CD14-positive monocyte (primary cell): ENCODE results near the gene TMEM26. TPM values are rescaled to one million over a fixed set of nuclear protein-coding genes. Genes with fewer than 3 reads are reported as not detected.

Experiments used
- DNase-seq, 3 donors: peaks; one replicate each; pipeline ENCODE4 v3.0.0-alpha.2; 2011 to 2022
- H2AFZ ChIP-seq: 2 replicates; pipeline ENCODE4 v1.6.0; 2012; ENCODE audit warnings: mild to moderate bottlenecking, low read depth, low read length, inconsistent platforms; ENCODE audit not compliant: insufficient read depth, poor library complexity, severe bottlenecking
- H3K27ac ChIP-seq, 2 donors: 1 replicate in 1 of 2; 2 replicates in 1 of 2; pipeline ENCODE4 v1.5.1; 2012 to 2013; ENCODE audit warnings: low read length in 2 of 2, control low read depth in 1 of 2, inconsistent platforms in 1 of 2, low read depth in 1 of 2, mild to moderate bottlenecking in 1 of 2
- H3K27me3 ChIP-seq, 2 donors: one replicate each; pipeline versions ENCODE4 v1.6.0 to v1.6.1; 2011 to 2013; ENCODE audit warnings: low read length in 2 of 2; ENCODE audit not compliant: control insufficient read depth in 2 of 2, insufficient read depth in 2 of 2
- H3K36me3 ChIP-seq, 2 donors: replicated peaks in 1 of 2; 1 replicate in 1 of 2; 2 replicates in 1 of 2; pipeline versions ENCODE4 v1.5.1 to v1.6.1; 2012 to 2013; ENCODE audit warnings: low read length in 2 of 2, control low read depth in 1 of 2, inconsistent platforms in 1 of 2, mild to moderate bottlenecking in 1 of 2; ENCODE audit not compliant: insufficient read depth in 2 of 2, control insufficient read depth in 1 of 2
- H3K4me1 ChIP-seq, 2 donors: 1 replicate in 1 of 2; 2 replicates in 1 of 2; pipeline versions ENCODE4 v1.5.1 to v1.6.1; 2012 to 2013; ENCODE audit warnings: low read length in 2 of 2, control low read depth in 1 of 2, inconsistent platforms in 1 of 2, mild to moderate bottlenecking in 1 of 2, moderate library complexity in 1 of 2; ENCODE audit not compliant: insufficient read depth in 2 of 2, control insufficient read depth in 1 of 2
- H3K4me2 ChIP-seq: replicated peaks from 2 replicates; pipeline ENCODE3; 2012; ENCODE audit warnings: low read length, moderate library complexity, mild to moderate bottlenecking; ENCODE audit not compliant: poor library complexity, severe bottlenecking; ENCODE audit errors: extremely low read depth
- H3K4me3 ChIP-seq, 3 experiments: fragments of 200-600 bp in 1 of 3; sonication (generic) in 1 of 3; replicated peaks in 1 of 3; 1 replicate in 2 of 3; 2 replicates in 1 of 3; pipeline ENCODE4 v1.5.1; 2011 to 2013; ENCODE audit warnings: low read length in 3 of 3, mild to moderate bottlenecking in 3 of 3, control low read depth in 2 of 3, low read depth in 2 of 3, inconsistent platforms in 1 of 3, moderate library complexity in 1 of 3
- H3K79me2 ChIP-seq: 2 replicates; pipeline ENCODE4 v1.6.0; 2012; ENCODE audit warnings: mild to moderate bottlenecking, control low read depth, inconsistent platforms, low read length, moderate library complexity; ENCODE audit not compliant: insufficient read depth
- H3K9ac ChIP-seq: 2 replicates; pipeline ENCODE4 v1.6.0; 2017; ENCODE audit warnings: low read length, mild to moderate bottlenecking; ENCODE audit not compliant: insufficient read depth, poor library complexity, severe bottlenecking
- H3K9me3 ChIP-seq, 2 donors: replicated peaks in 1 of 2; 1 replicate in 1 of 2; 2 replicates in 1 of 2; pipeline versions ENCODE4 v1.5.1 to v1.6.1; 2012 to 2013; ENCODE audit warnings: low read length in 2 of 2, control low read depth in 1 of 2; ENCODE audit not compliant: control insufficient read depth in 1 of 2, insufficient read depth in 1 of 2
- H4K20me1 ChIP-seq: 2 replicates; pipeline ENCODE4 v1.6.0; 2012; ENCODE audit warnings: mild to moderate bottlenecking, low read length, control low read depth, moderate library complexity; ENCODE audit not compliant: insufficient read depth
- H3K27ac Mint-ChIP-seq, 7 donors: one replicate each; pipeline ENCODE4 v1.8.0; 2020; ENCODE audit warnings: mild to moderate bottlenecking in 7 of 7, mixed read lengths in 7 of 7, moderate library complexity in 6 of 7, inconsistent platforms in 2 of 7
- H3K27me3 Mint-ChIP-seq, 3 donors: one replicate each; pipeline ENCODE4 v1.8.0; 2021 to 2022; ENCODE audit warnings: low read depth in 3 of 3, mild to moderate bottlenecking in 3 of 3, mixed read lengths in 3 of 3, moderate library complexity in 3 of 3, inconsistent platforms in 1 of 3
- H3K36me3 Mint-ChIP-seq, 2 donors: one replicate each; pipeline ENCODE4 v1.8.0; 2020; ENCODE audit warnings: mixed read lengths in 2 of 2, inconsistent platforms in 1 of 2, mild to moderate bottlenecking in 1 of 2
- H3K4me1 Mint-ChIP-seq: one replicate; pipeline ENCODE4 v1.8.0; 2020; ENCODE audit warnings: mild to moderate bottlenecking, mixed read lengths
- H3K4me3 Mint-ChIP-seq, 2 donors: one replicate each; pipeline ENCODE4 v1.8.0; 2020; ENCODE audit warnings: mild to moderate bottlenecking in 2 of 2, mixed read lengths in 2 of 2, moderate library complexity in 1 of 2
- H3K9me3 Mint-ChIP-seq, 7 donors: one replicate each; pipeline ENCODE4 v1.8.0; 2020 to 2022; ENCODE audit warnings: mixed read lengths in 7 of 7, mild to moderate bottlenecking in 6 of 7, moderate library complexity in 6 of 7, inconsistent platforms in 2 of 7
- CTCF ChIP-seq: fragments of 200-600 bp; IDR thresholded peaks from one replicate; pipeline ENCODE4 v1.8.0; 2022; ENCODE audit warnings: antibody characterized with exemption, mild to moderate bottlenecking
- WGBS: methylation state at CpG from one replicate; pipeline ENCODE4 v1.1.5; 2013; ENCODE audit warnings: missing lambda C conversion rate; ENCODE audit not compliant: insufficient coverage; 5-methylcytosine and 5-hydroxymethylcytosine counted together
- intact Hi-C, 2 donors: fragments of 100-400 bp; cut with micrococcal nuclease; formaldehyde crosslinking; loops; one replicate each; pipeline versions ENCODE4 v1.15.0 to v1.15.1; 2023
- polyA plus RNA-seq, 3 donors: library from polyadenylated mRNA; depleted of rRNA in 1 of 3; unstranded in 2 of 3; stranded (reverse) in 1 of 3; fragments of 300-500 nt in 2 of 3; fragments of >200 nt in 1 of 3; fragmentation: Illumina TruSeq in 2 of 3; gene quantifications; 1 replicate in 2 of 3; 2 replicates in 1 of 3; pipeline ENCODE4 v1.2.3, GENCODE V29; 2012 to 2021

TMEM26 gene
- polyA plus RNA-seq, 3 donors: not detected

GRCh38 chr10:61378865-61379264, 74.3 kb downstream of the TMEM26 start:
- H3K9me3 Mint-ChIP-seq: peaks cover 17 to 29% (median 20%) of the 10 kb centered on the region in 7 donors
- Histone ChIP-seq H3K79me2 (no peaks in the 10 kb centered on the region), H3K9me3 (peaks cover 8 to 21% of the 10 kb centered on the region in 2 donors), H2AFZ (no peak overlapping the region), H3K27me3 (no peaks in the 10 kb centered on the region), H3K4me1 (no peaks in the 10 kb centered on the region), H3K4me2 (no peak overlapping the region), H3K27ac (no peak overlapping the region), H4K20me1 (no peaks in the 10 kb centered on the region), H3K36me3 (no peaks in the 10 kb centered on the region), H3K4me3 (no peak overlapping the region), H3K9ac (no peak overlapping the region)
- H3K27ac Mint-ChIP-seq: no peak overlapping the region
- no peak for TF ChIP-seq CTCF
- H3K4me3 Mint-ChIP-seq: no peak overlapping the region
- peaks cover 0 to 1% (median 0%) of the 10 kb centered on the region in 3 donors for H3K27me3 Mint-ChIP-seq
- no peak for DNase-seq
- intact Hi-C loops: no loop called here
- peaks cover 0 to 2% of the 10 kb centered on the region in 2 donors for H3K36me3 Mint-ChIP-seq
- WGBS: 89% methylated on average over 7 of the region's 7 CpGs
- no peaks in the 10 kb centered on the region for H3K4me1 Mint-ChIP-seq

GRCh38 chr10:61376908-61377368, 76.2 kb downstream of the TMEM26 start:
- WGBS: 99% methylated on average over 21 of the region's 23 CpGs
- no peak for DNase-seq
- Histone ChIP-seq H3K36me3 (no peaks in the 10 kb centered on the region), H3K9ac (no peak overlapping the region), H3K79me2 (no peaks in the 10 kb centered on the region), H3K4me1 (no peaks in the 10 kb centered on the region), H3K4me3 (no peak overlapping the region), H3K27ac (no peak overlapping the region), H3K27me3 (no peaks in the 10 kb centered on the region), H2AFZ (no peak overlapping the region), H3K4me2 (no peak overlapping the region), H4K20me1 (no peaks in the 10 kb centered on the region), H3K9me3 (peaks cover 8 to 21% of the 10 kb centered on the region in 2 donors)
- Mint-ChIP-seq H3K27me3 (no peaks in the 10 kb centered on the region), H3K9me3 (peaks cover 11 to 25% (median 17%) of the 10 kb centered on the region in 7 donors), H3K27ac (no peak overlapping the region), H3K4me1 (no peaks in the 10 kb centered on the region), H3K36me3 (peaks cover 0 to 2% of the 10 kb centered on the region in 2 donors), H3K4me3 (no peak overlapping the region)
- TF ChIP-seq CTCF: no peak
- intact Hi-C loops: no loop called here
